NCI-H2196 (cell line): ENCODE results near the gene TBC1D5.
"Not testable (repeated sequence)": the region's sequence is repeated elsewhere in the genome, so short reads cannot be mapped to it uniquely, and the experiment has no call there.

Experiments used
- DNase-seq: peaks from one replicate; lab custom pipeline; 2025; ENCODE audit not compliant: unreplicated experiment; lab: John Stamatoyannopoulos, UW

Gene TBC1D5

GRCh38 chr3:17714473-17714872, 28.0 kb downstream of the TBC1D5 start:
- no peak for DNase-seq

DNA sequence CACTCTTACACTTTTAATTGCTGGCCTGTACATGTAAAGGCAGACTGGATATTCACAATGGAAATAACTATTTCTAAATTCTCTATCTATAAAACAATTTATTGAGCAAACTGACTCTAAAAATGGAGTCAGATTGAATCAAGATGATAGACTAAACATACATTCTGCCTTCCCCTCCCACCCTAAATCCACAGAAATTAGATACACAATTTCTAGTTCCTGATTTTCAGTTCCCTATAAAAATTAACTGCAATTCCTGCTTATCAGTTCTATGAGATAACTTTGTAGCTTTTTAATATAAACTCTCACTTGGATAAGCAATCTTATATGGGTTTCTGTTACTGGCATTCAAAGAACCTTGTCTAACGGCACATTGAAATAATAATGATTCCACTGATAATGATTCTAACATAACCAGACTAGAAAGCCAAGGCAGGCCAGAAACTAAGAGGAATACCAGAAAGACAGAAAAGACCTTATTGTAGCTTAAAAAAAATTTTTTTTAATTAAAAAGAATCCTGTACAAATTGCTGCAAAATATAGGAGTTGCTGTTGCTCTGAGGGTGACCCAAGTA, 33.1 kb downstream of the TBC1D5 start:
- no peak for DNase-seq

DNA sequence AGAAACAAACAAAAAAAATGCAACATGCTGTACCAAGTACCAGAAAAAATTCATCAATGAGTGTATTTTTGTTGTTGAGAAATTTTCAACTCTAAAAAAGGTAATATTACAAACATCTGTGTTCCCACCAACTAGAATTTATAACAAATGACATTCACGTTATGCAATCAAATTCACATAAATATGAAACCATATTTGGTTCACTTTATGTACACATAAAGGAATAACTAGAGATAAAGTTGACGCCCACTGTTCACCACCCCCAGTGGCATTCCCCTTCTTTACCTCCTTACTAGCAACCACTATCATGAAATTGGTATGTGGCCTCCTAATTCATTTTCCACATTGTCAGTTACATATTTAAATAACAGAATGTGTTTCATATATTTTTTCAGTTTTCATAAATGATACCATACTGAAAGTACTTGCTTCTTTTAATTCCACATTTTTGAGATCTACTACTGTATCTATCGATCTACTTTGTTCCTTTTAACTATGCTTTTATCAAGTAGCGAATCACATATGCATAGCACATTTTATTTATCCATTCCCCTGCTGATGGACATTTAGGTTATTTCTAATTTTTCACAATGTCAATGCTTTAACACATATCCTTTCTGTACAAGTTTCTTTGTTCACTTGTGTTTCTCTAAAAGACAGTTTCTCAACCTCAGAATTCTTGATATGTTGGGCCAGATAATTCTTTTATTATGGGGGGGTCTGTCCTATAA, 34.5 kb downstream of the TBC1D5 start:
- DNase-seq: no peak

GRCh38 chr3:17705991-17706390, 36.4 kb downstream of the TBC1D5 start:
- not testable (repeated sequence) for DNase-seq

- DNase-seq: not testable (repeated sequence)
These were observed 42.6 kb downstream of the TBC1D5 start for GRCh38 chr3:17699815-17700214.

DNA sequence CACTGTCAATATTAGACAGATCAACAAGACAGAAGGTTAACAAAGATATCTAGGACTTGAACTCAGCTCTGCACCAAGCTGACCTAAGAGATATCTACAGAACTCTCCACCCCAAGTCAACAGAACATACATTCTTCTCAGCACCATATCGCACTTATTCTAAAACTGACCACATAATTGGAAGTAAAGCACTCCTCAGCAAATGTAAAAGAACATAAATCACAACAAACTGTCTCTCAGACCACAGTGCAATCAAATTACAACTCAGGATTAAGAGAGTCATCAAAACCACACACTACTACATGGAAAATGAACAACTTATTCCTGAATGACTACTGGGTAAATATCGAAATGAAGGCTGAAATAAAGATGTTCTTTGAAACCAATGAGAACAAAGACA, 46.8 kb downstream of the TBC1D5 start:
- DNase-seq: not testable (repeated sequence)

DNA sequence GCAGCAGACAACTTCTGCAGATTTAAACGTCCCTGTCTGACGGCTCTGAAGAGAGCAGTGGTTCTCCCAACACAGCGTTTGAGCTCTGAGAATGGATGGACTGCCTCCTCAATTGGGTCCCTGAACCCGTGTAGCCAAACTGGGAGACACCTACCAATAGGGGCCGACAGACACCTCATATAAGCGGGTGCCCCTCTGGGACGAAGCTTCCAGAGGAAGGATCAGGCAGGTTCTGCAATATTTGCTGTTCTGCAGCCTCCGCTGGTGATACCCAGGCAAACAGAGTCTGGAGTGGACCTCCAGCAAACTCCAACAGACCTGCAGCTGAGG, 48.8 kb downstream of the TBC1D5 start:
- DNase-seq: not testable (repeated sequence)

- not testable (repeated sequence) for DNase-seq
These were observed 49.4 kb downstream of the TBC1D5 start for GRCh38 chr3:17692846-17693669.

GRCh38 chr3:17687566-17687965, 54.9 kb downstream of the TBC1D5 start:
- DNase-seq: no peak

- no peak for DNase-seq
These were observed 55.8 kb downstream of the TBC1D5 start for GRCh38 chr3:17686613-17687012.

DNA sequence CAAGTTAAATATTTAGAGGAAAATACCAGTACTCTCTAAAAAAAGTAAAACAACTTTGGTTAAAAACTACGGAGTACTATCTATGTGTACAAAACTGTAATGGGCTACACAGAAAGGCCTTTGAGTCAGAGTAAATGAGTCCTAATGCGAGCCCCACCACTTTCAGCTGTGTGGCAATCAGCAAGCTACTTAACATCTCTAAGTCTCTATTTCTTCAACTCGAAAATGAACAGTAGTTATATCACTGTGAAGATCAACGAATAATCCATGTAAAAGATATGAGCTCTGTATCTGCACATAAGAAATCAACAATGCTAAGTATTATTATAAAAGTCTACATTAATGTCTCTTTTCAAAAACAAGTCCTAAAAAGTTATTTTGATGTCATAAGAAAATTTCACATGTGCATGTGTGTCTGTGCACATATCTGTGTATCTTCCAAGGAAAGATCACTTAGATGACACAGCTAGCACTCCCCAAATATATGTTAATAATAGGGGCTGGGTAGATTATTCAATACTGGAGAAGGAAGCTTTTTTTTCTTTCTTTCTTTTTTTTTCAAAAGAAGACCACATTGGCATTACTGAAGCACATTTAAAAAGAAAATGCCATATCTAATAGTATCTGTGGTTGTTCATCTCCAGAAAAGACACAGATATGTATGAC, 58.8 kb downstream of the TBC1D5 start:
- no peak for DNase-seq

DNA sequence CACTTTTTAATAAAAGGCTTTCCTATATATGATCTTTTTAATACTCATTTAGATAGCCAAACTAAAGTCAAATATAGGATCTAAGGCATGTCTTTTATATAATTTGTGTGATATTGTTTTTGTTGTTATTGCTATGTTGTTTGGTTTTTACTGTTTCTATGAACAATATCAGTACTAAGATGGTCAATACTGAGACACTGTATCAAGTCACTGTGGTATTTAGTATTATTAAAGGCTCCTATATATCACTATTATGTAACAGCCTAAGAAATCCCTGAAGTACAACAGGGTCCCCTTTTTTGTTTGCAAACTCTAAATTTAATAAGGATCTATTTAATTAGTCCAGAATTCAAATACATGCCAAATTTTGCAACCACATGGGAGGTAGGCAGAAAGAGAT, 61.9 kb downstream of the TBC1D5 start:
- DNase-seq: no peak

DNA sequence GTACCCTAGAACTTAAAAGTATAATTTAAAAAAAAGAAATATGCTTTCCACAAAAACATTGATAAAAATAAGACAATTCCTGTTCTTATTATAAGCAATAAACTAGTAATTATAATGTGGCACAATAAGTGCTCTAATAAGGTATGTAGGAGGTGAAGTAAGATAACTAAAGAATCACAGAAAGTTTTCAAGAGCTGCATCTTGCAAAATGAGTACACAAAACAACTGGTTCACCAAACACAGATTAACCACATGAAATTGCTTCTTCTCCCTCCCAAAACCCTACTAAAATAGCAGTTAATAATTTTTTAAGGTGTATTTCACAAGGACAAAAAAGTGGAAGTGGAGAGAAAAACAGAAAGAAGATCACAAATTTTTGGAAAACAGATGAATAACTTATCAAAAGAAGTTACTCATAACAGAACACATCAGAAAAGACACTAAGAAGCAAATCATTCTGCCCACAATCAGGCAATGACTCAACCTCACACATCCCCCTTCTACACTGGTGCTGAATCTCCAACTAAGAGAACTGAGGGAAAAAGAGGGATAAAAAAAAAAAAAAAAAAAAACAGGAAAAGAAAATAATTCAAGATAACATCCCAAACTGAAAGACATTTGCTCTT, 64.2 kb downstream of the TBC1D5 start:
- no peak for DNase-seq

DNA sequence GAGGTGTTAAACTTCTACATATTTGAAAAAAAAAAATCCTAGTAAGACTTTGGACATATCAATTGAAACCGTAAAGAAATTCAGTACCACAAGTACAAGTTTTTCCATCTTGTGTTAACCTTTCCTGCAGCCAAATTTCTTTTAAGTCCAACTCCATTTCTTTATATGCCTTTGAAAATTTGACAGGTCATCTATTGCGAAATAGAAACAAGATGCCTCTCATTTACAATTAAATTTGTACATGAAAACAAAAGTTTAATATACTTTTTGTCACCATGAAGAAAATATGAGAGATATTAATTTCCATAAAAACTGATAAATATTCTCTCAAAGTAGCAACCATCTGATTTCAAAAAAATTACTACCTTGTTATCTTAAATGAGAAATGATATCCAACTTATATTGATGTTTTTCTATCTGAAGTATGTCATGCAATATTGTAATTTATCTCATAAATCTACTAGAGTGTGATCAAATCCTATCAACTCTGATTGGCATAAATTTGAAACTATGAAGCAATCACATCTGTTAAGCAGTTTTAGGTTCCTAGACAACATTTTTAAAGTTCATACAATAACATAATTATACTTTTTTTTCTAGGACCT, 68.2 kb downstream of the TBC1D5 start:
- DNase-seq: no peak

- DNase-seq: no peak
These were observed 69.9 kb downstream of the TBC1D5 start for GRCh38 chr3:17672506-17672905.

DNA sequence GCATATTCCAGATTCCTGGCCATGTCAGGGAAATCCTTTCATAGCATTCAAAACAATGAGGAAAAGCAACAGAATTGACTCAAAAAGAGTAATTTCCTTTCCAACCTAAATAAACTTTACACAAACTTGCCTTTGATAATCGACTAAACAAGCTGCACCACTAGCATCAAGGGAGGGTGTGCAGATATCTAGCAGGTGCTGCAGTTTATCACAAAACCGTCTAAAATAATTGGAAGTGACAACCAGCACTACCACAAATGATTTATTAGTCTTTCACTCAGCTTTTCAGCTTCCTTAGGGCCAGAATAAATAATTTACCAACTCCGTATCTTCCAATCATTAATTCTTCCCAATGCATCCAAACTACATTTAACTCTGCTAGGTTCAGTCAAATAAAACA, 71.7 kb downstream of the TBC1D5 start:
- no peak for DNase-seq

DNA sequence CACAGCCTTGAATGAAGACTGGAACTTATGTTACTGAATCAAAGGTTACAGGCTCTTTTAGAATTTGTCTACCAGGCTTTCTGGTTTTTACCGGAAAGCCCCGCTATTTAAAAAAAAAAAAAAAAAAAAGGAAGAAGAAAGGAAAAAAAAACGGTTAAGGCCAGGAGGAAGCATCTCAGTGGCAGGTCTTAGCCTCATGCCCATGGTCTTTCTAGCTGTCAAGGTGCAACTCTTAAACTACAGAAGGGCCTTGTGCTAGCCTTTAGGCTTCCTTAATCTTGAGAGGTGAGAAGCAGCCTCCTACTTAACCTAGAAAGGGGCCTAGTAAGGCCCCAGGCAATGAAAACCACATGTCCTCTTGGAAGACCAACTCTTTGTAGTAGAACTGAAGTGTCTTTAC, 77.5 kb downstream of the TBC1D5 start:
- no peak for DNase-seq

- no peak for DNase-seq
These were observed 86.2 kb downstream of the TBC1D5 start for GRCh38 chr3:17656264-17656663.

- DNase-seq: no peak
These were observed 86.7 kb downstream of the TBC1D5 start for GRCh38 chr3:17655743-17656142.

GRCh38 chr3:17649748-17650147, 92.7 kb downstream of the TBC1D5 start:
- not testable (repeated sequence) for DNase-seq
